ENCODE measurements around the gene FAM177A1.

- TF ChIP-seq CTCF (IDR thresholded peaks at IDR 0.05): no peak
- TF ChIP-seq ESRRA (IDR thresholded peaks at IDR 0.05; ENCODE audit: borderline replicate concordance, low read length): no peak
- no peak for TF ChIP-seq MAX (IDR thresholded peaks at IDR 0.05)
- no peak for TF ChIP-seq PBX3 (IDR thresholded peaks at IDR 0.05)
- no peak for TF ChIP-seq RFX5 (IDR thresholded peaks at IDR 0.05)
- TF ChIP-seq CEBPB (IDR thresholded peaks at IDR 0.05): no peak
- TF ChIP-seq HOXA7 (CRISPR knock-in tag; IDR thresholded peaks at IDR 0.05): no peak
- TF ChIP-seq POLR2A (IDR thresholded peaks at IDR 0.05; ENCODE audit: low read length): no peak
- TF ChIP-seq RAD21 (conservative IDR thresholded peaks at IDR 0.05 in 1 of 2, IDR thresholded peaks at IDR 0.05 in 1 of 2): no peak
- no peak for TF ChIP-seq USF2 (IDR thresholded peaks at IDR 0.05)
- TF ChIP-seq POLR2AphosphoS2 (conservative IDR thresholded peaks at IDR 0.05; ENCODE audit: low read length): no peak
- no peak for TF ChIP-seq SMC3 (IDR thresholded peaks at IDR 0.05)
- no peak for TF ChIP-seq CHD4 (IDR thresholded peaks at IDR 0.05; ENCODE audit: borderline replicate concordance)
Measured at GRCh38 chr14:34999500-34999899, 46.6 kb upstream of the FAM177A1 start.
